Lower leg skin (tissue), 3 donors: ENCODE data around the gene LYRM4.

Source experiments
- CTCF ChIP-seq, 3 donors: fragments of 450-650 bp; IDR thresholded peaks; one replicate each; pipeline ENCODE4 v1.5.1; 2016; ENCODE audit warnings: antibody characterized with exemption in 3 of 3, mild to moderate bottlenecking in 3 of 3, moderate library complexity in 2 of 3
- POLR2A ChIP-seq, 2 donors: fragments of 450-650 bp; IDR thresholded peaks; one replicate each; pipeline ENCODE4 v1.6.1; 2016 to 2017; ENCODE audit warnings: antibody characterized with exemption in 2 of 2, mild to moderate bottlenecking in 1 of 2, moderate library complexity in 1 of 2

GRCh38 chr6:5285526-5285925, 24.8 kb upstream of the LYRM4 start:
- no peak for TF ChIP-seq CTCF (IDR thresholded peaks at IDR 0.05)
- no peak for TF ChIP-seq POLR2A (IDR thresholded peaks at IDR 0.05)
